HTERT RPE-1 (cell line): ENCODE data around the gene CAST.

Experiments
- in situ Hi-C: fragments of 300-500 bp; cut with MboI; formaldehyde crosslinking; loops from 4 replicates; pipeline ENCODE4 v1.14.3; 2020; ENCODE audit warnings: low sequenced_read_pairs

CAST gene

DNA sequence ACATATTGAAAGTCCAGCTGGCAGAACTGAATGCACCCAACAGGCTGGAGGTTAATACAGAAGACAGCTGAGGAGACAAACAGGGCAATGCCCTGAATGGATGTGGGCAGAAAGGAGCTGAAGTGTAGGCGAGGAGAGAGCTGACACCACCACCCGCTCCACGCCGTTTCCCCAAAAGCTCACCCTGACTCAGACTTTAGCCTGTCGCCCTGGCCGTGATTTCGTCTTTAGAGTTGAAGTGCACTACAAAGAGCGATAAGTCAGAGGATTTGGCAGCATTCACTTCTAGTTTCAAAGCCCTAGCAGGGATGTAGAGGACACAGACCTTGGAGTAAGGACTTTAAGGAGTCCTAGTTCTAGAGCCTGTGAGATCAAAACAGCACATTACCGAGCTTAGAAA, 147.7 kb downstream of the CAST start:
- in situ Hi-C loops = no loop called here

DNA sequence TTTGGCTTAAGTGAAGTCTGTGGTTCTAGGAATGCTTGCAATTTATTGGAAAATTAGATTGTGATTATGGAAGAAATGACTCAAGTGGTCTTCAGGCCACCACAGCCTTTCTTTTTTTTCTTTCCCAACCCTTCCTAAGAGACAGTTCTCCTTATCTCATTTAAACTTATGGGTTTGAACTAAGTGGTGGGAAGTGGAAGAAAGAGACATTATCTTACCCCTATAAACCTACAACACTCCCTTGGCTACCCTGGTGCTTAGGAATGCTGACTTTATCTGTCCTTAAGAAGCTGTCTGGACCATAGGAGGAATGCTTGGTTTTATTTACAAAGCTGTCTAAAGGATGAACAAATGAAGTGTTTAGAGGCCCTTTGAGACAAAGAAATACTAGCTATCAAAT, 150.7 kb downstream of the CAST start:
- in situ Hi-C loops = no loop called here

GRCh38 chr5:96814041-96814440, 151.9 kb downstream of the CAST start:
- in situ Hi-C loops = no loop called here

GRCh38 chr5:96816411-96816939, 154.3 kb downstream of the CAST start:
- in situ Hi-C loops = no loop called here

DNA sequence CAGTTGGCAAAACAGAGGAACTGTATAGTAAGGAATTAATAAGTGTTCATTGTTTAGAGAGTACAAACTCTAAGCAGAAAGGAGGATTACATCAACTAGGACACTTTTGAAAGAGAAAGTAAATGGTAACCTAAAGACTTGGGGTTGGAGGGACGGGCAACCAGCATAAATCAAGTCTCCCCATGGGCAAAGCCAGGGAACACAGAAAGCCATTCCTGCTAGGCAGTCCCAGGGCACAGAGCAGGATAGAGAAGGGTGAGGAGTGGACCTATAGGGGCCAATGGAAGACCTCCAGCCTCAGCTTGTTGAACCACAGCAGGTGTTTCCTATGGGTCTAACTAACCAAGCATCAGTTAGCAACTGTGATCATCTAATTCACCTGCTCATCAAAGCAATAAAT, 154.8 kb downstream of the CAST start:
- in situ Hi-C loops = no loop called here

DNA sequence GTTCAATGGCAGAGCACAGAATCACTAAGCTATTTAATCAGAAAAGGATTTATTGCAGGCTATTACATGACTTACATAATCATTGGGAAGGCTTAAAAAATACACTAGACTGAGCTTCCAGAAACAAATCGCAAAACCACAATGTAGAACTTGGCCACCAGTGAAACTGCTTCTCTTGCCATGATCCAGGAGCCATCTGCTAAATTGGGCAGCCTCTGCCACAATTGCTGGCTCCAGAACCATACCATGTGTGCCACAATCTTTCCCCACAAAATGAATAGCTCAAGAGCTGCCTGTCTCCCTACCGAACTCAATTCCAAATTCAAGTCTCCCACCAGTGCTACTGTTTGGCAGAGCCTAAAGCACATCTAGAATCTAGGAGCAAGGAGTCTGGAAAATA, 155.3 kb downstream of the CAST start:
- in situ Hi-C loops = no loop called here

GRCh38 chr5:96818125-96818788, 156.1 kb downstream of the CAST start:
- in situ Hi-C loops = no loop called here

GRCh38 chr5:96819806-96820205, 157.6 kb downstream of the CAST start:
- in situ Hi-C loops = no loop called here

- in situ Hi-C loops = no loop called here
These were observed 159.2 kb downstream of the CAST start for GRCh38 chr5:96821260-96821916.

DNA sequence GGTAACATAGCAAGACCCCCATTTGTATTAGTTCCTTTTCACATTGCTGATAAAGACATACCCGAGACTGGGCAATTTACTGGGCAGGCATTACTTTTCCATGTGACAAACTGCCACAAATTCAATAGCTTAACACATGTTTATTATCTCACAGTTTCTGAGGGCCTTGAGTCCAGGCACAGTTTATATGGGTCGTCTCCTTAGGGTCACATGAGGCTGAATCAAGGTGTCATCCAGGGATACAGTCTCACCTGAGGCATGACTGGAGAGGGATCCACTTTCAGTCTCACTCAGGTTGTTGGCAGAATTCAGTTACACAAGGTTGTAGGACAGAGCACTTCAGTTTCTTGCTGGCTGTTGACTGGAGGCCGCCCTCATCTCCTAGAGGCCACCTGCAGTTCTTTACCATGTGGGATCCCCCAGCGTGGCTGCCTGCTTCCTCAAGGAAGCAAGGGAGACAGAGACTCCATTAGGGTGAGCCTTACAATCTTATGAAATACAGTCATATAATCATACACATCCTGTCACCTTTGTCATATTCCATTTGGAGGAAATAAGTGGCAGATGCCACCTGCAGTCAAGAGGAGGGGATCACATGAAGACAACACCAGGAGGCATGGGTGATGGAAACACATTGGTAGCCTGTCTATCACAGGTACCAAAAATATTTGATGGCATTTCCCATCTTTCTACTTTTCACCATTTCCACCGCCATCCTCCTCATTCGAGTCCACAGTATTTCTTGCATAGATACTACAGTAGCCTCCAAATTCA, 160.7 kb downstream of the CAST start:
- in situ Hi-C loops = no loop called here

- in situ Hi-C loops = no loop called here
These were observed 161.8 kb downstream of the CAST start for GRCh38 chr5:96823900-96824380.
